Measurements from ENCODE around the gene CEPT1.

Gene CEPT1

GRCh38 chr1:111179968-111180533 lies 40.0 kb downstream of the CEPT1 start:
- no peak for TF ChIP-seq POLR2A (IDR thresholded peaks at IDR 0.05; ENCODE audit: low read depth, low read length)
- DNase-seq (ENCODE audit: insufficient read length) (no peak), FAIRE-seq (no peak)

- FAIRE-seq (peak; percentile 21), DNase-seq (ENCODE audit: insufficient read length) (no peak)
- TF ChIP-seq POLR2AphosphoS5 (IDR thresholded peaks at IDR 0.05; ENCODE audit: low read depth, low read length) (no peak), TAF1 (IDR thresholded peaks at IDR 0.05; ENCODE audit: borderline replicate concordance, low read depth, low read length) (no peak), POLR2A (IDR thresholded peaks at IDR 0.05; ENCODE audit: low read depth, low read length) (no peak)
These were observed 42.0 kb downstream of the CEPT1 start for GRCh38 chr1:111182052-111182451.

GRCh38 chr1:111183308-111184069 lies 43.5 kb downstream of the CEPT1 start:
- TF ChIP-seq POLR2AphosphoS5 (IDR thresholded peaks at IDR 0.05; ENCODE audit: low read depth, low read length), result no peak
- TF ChIP-seq TAF1 (IDR thresholded peaks at IDR 0.05; ENCODE audit: borderline replicate concordance, low read depth, low read length), result no peak
- TF ChIP-seq POLR2A (IDR thresholded peaks at IDR 0.05; ENCODE audit: low read depth, low read length), result no peak
- peak; percentile 36 for FAIRE-seq
- DNase-seq (ENCODE audit: insufficient read length), result no peak

- no peak for DNase-seq (ENCODE audit: insufficient read length)
- no peak for FAIRE-seq
- TF ChIP-seq POLR2AphosphoS5 (IDR thresholded peaks at IDR 0.05; ENCODE audit: low read depth, low read length), result no peak
- no peak for TF ChIP-seq TAF1 (IDR thresholded peaks at IDR 0.05; ENCODE audit: borderline replicate concordance, low read depth, low read length)
- no peak for TF ChIP-seq POLR2A (IDR thresholded peaks at IDR 0.05; ENCODE audit: low read depth, low read length)
These were observed 44.6 kb downstream of the CEPT1 start for GRCh38 chr1:111184663-111185062.

- TF ChIP-seq TAF1 (IDR thresholded peaks at IDR 0.05; ENCODE audit: borderline replicate concordance, low read depth, low read length) (no peak), POLR2A (IDR thresholded peaks at IDR 0.05; ENCODE audit: low read depth, low read length) (no peak), POLR2AphosphoS5 (IDR thresholded peaks at IDR 0.05; ENCODE audit: low read depth, low read length) (no peak)
- no peak for FAIRE-seq
These were observed 51.0 kb downstream of the CEPT1 start for GRCh38 chr1:111190931-111191451.

GRCh38 chr1:111191496-111191895 lies 51.5 kb downstream of the CEPT1 start:
- TF ChIP-seq TAF1 (IDR thresholded peaks at IDR 0.05; ENCODE audit: borderline replicate concordance, low read depth, low read length) (no peak), POLR2AphosphoS5 (IDR thresholded peaks at IDR 0.05; ENCODE audit: low read depth, low read length) (no peak), POLR2A (IDR thresholded peaks at IDR 0.05; ENCODE audit: low read depth, low read length) (no peak)
- DNase-seq (ENCODE audit: insufficient read length) (no peak), FAIRE-seq (no peak)

More at GRCh38 chr1:111190931-111191451, 51.0 kb downstream of the CEPT1 start:
- no peak for DNase-seq (ENCODE audit: insufficient read length)

- no peak for FAIRE-seq
- TF ChIP-seq TAF1 (IDR thresholded peaks at IDR 0.05; ENCODE audit: borderline replicate concordance, low read depth, low read length), result no peak
- peak; percentile 47; the same call in 1 of the 2 replicates for TF ChIP-seq POLR2AphosphoS5 (IDR thresholded peaks at IDR 0.05; ENCODE audit: low read depth, low read length)
- TF ChIP-seq POLR2A (IDR thresholded peaks at IDR 0.05; ENCODE audit: low read depth, low read length), result peak; percentile 34; the same call in 1 of the 2 replicates
- no peak for DNase-seq (ENCODE audit: insufficient read length)
These were observed 52.1 kb downstream of the CEPT1 start for GRCh38 chr1:111192074-111192473.

GRCh38 chr1:111192658-111193519 lies 52.9 kb downstream of the CEPT1 start:
- DNase-seq (ENCODE audit: insufficient read length), result no peak
- peak; percentile 90 for FAIRE-seq
- peak; percentile 16; the same call in 1 of the 2 replicates for TF ChIP-seq POLR2A (IDR thresholded peaks at IDR 0.05; ENCODE audit: low read depth, low read length)
- 0 out of 2 replicates have a peak, but pooled peaks have one; percentile 11 for TF ChIP-seq POLR2AphosphoS5 (IDR thresholded peaks at IDR 0.05; ENCODE audit: low read depth, low read length)
- TF ChIP-seq TAF1 (IDR thresholded peaks at IDR 0.05; ENCODE audit: borderline replicate concordance, low read depth, low read length), result no peak

GRCh38 chr1:111193712-111194480 lies 53.9 kb downstream of the CEPT1 start:
- FAIRE-seq (peak; percentile 61), DNase-seq (ENCODE audit: insufficient read length) (no peak)
- TF ChIP-seq POLR2A (IDR thresholded peaks at IDR 0.05; ENCODE audit: low read depth, low read length) (no peak), TAF1 (IDR thresholded peaks at IDR 0.05; ENCODE audit: borderline replicate concordance, low read depth, low read length) (no peak), POLR2AphosphoS5 (IDR thresholded peaks at IDR 0.05; ENCODE audit: low read depth, low read length) (no peak)

GRCh38 chr1:111195002-111195684 lies 55.1 kb downstream of the CEPT1 start:
- TF ChIP-seq TAF1 (IDR thresholded peaks at IDR 0.05; ENCODE audit: borderline replicate concordance, low read depth, low read length) (no peak), POLR2AphosphoS5 (IDR thresholded peaks at IDR 0.05; ENCODE audit: low read depth, low read length) (no peak)
- DNase-seq (ENCODE audit: insufficient read length) (no peak), FAIRE-seq (no peak)

All from GM12892 (cell line).